Tibial nerve (tissue), 3 donors: ENCODE measurements around the gene ADGRG3.

Experiments
- POLR2A ChIP-seq, 2 donors: fragments of 450-650 bp; IDR thresholded peaks; one replicate each; pipeline ENCODE4 v1.6.1; 2017; ENCODE audit warnings: antibody characterized with exemption in 2 of 2, mild to moderate bottlenecking in 2 of 2, moderate library complexity in 2 of 2
- TF ChIP-seq, protein P1 (sequence below), 5 experiments: fragments of 200-600 bp in 3 of 5; fragments of 450-650 bp in 2 of 5; sonication (generic) in 3 of 5; IDR thresholded peaks; one replicate each; pipeline ENCODE4 v1.5.1; 2016 to 2019; ENCODE audit warnings: antibody characterized with exemption in 5 of 5, mild to moderate bottlenecking in 3 of 5, moderate library complexity in 2 of 5

DNA sequence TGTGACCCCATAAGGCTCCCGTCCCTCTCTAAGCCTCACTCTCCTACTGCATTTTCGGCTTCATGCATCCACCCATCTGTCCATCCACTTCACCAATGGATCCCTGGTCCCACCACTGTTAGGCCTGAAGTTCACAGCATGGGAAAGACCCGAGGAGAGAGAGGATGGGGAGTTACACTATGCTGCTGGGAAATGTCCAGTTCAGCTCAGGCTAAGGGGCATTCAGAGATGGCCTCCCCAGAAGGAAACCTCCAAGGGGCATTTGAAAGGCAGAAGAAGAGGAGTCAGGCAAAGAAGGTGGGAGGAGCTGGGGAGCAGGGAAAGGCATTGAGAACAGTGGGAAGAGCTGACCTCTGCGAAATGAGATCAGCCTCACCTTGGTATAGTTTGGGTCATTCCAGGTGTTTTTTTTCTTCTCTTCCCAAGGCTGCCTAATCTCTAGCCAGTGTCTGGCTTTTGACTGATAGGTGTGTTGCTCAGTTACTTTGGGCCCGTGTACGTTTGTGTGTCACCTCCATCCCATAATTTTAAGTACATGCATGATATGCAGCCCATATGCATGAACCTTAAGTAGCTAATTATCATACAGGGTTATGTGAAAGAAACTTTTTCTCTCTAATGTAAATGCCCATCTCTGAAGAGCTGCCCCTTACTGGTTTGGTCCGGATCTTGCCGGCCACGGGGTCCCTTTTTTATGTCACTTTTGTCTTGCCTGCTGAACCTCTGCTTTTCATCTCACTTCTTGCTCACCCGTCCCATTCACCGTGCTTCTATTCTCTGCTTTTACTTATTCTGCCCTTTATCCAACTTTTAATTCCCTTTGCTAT lies 14.9 kb downstream of the ADGRG3 start:
- TF ChIP-seq, protein P1, sequence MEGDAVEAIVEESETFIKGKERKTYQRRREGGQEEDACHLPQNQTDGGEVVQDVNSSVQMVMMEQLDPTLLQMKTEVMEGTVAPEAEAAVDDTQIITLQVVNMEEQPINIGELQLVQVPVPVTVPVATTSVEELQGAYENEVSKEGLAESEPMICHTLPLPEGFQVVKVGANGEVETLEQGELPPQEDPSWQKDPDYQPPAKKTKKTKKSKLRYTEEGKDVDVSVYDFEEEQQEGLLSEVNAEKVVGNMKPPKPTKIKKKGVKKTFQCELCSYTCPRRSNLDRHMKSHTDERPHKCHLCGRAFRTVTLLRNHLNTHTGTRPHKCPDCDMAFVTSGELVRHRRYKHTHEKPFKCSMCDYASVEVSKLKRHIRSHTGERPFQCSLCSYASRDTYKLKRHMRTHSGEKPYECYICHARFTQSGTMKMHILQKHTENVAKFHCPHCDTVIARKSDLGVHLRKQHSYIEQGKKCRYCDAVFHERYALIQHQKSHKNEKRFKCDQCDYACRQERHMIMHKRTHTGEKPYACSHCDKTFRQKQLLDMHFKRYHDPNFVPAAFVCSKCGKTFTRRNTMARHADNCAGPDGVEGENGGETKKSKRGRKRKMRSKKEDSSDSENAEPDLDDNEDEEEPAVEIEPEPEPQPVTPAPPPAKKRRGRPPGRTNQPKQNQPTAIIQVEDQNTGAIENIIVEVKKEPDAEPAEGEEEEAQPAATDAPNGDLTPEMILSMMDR (IDR thresholded peaks at IDR 0.05) = no peak
- TF ChIP-seq POLR2A (IDR thresholded peaks at IDR 0.05) = no peak
